Posterior cingulate gyrus (tissue), 11 donors: ENCODE measurements around the gene HIBCH.
"Not testable (repeated sequence)": the region's sequence is repeated elsewhere in the genome, so short reads cannot be mapped to it uniquely, and the experiment has no call there.

Experiments used
- DNase-seq, 10 donors: peaks; one replicate each; pipeline versions ENCODE4 v3.0.0 to v3.0.0-alpha.2; 2020 to 2021; ENCODE audit warnings: mixed read lengths in 3 of 10
- intact Hi-C: fragments of 100-400 bp; cut with DNase I; formaldehyde crosslinking; loops from one replicate; pipeline ENCODE4 v1.15.1; 2023

The HIBCH gene

GRCh38 chr2:190319555-190320498 lies at the start of gene HIBCH:
TSS of gene HIBCH (minus strand) at chr2:190319826. CDS start at chr2:190319750, 76 bp downstream.
- intact Hi-C loops: loop anchor here (2.0 to 5.0 kb wide), 2 partner anchors 139 to 228 kb away; a partner anchor contains a TSS
- peak; percentile 98 to 100 (median 98) for DNase-seq

- intact Hi-C loops: no loop called here
- DNase-seq: no peak
These were observed 47.5 kb upstream of the HIBCH start for GRCh38 chr2:190367091-190367490.

DNA sequence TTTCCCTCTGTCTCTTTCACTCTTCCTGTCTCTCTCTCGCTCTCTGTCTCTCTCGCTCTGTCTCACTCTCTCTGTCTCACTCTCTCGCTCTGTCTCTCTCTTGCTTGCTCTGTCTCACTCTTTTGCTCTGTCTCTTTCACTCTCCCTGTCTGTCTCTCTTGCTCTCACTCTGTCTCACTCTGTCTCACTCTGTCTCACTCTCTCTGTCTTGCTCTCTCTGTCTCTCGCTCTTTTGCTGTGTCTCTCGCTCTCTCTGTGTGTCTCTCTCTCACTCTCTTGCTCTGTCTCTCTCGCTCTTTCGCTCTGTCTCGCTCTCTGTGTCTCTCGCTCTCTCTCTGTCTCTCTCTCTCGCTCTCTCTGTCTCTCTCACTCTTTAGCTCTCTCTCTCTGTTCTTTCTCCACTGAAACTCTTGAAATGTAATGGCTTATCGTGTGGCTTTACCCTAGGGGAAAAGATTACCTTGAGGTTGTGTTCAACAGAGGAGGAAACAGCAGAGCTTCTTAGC lies 46.7 kb upstream of the HIBCH start:
- intact Hi-C loops: no loop called here

DNA sequence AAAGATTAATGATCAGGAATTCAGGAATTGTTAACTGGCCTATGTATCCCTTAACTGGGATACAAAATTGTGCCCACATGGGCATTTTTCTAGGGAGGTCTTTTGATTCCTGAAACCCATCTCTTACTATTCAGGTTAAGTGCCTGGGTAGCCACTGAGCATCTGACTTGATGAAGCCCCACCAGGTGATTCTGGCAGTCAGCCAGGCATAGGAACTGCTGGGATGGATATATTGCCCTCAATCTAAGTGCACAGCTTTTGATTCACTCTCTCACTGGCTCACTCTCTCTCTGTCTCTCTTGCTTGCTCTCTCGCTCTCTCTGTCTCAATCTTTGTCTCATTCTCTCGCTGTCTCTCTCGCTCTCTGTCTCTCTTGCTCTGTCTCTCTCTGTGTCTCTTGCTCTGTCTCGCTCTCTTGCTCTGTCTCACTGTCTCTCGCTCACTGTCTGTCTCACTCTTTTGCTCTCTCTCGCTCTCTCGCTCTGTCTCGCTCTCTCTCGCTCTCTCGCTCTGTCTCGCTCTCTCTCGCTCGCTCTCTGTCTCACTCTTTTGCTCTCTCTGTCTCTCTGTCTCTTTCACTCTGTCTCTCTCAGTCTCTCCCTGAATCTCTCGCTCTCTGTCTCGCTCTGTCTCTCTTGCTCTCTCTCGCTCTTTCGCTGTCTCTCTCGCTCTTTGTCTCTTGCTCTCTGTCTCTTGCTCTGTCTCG lies 46.0 kb upstream of the HIBCH start:
- intact Hi-C loops: no loop called here
- no peak for DNase-seq

More for the DNA sequence above, 46.7 kb upstream of the HIBCH start:
- no peak for DNase-seq

GRCh38 chr2:190362894-190363293 lies 43.3 kb upstream of the HIBCH start:
- intact Hi-C loops: no loop called here
- no peak for DNase-seq

GRCh38 chr2:190361572-190361971 lies 41.9 kb upstream of the HIBCH start:
- no peak for DNase-seq
- intact Hi-C loops: no loop called here

DNA sequence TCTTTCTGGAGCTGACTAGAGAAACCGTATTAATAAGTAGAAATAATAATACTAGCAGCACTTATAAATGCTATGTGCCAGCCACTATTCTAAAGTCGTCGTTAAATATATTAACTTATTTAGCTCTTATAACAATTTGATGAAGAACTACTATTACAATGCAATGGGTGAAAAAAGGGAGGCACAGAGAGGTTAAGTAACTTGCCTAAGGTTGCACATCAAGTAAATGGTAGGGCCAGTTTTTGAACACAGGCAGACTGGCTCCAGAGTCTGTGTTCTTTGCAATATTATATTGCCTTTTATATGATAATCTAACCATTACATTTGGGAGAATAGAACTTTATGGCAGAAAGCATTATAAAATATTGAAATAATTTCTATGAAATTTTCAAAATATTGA lies 41.3 kb upstream of the HIBCH start:
- intact Hi-C loops: no loop called here
- no peak for DNase-seq

- no peak for DNase-seq
- intact Hi-C loops: no loop called here
These were observed 40.9 kb upstream of the HIBCH start for GRCh38 chr2:190360561-190360960.

GRCh38 chr2:190358655-190359448 lies 39.2 kb upstream of the HIBCH start:
- DNase-seq, intact Hi-C loops: not testable (repeated sequence)

DNA sequence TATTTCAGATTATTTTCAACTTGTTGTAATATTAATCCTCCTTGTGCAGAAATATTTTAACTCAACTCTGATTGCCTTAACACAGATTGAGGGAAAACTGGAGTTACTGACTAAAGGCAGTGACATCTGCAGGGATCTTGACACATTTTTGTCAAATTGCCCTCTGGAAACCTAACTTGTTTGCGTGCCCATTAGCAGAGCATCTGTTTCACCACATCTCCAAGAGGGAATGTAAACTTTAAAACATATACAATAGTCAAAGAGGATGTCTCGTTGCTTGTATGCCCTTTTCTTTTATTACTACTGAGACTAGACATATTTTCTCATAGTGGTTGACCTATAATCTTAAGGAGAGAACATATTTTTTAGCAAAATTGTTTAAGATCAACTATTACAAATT lies 38.0 kb upstream of the HIBCH start:
- intact Hi-C loops: no loop called here
- no peak for DNase-seq

DNA sequence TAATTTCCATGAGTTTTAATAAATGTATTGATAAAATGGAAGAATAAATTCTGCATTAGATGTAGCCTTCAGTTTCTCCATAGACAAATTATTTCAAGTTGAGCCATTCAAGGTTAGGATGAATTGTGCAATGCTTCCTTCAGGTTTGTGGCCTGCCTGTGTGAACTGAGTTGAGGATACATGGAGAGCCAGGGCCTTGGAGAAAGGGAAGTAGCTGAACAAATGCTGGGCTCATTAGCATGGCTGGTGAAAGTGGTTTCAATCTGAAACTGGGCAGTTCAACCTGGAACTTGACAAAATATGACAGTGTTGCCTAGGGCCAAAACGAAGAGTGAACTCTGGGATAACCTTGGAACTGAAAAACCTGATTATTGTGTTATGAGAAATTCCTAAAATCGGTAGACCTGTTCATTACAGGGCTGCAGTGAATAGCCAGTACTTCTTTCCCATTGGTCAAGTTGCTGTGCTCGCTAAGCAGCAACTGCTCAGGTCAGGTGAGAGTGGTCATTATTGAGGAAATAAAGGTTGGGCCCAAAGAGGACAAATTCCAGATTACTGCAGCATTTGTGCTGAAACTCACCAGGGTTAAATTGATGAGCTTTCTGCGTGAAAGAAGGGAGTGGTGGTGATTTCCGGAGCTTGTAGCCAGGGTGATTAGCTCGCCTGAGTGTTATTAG lies 36.5 kb upstream of the HIBCH start:
- intact Hi-C loops: no loop called here
- no peak for DNase-seq

- intact Hi-C loops: no loop called here
- no peak for DNase-seq
These were observed 34.5 kb upstream of the HIBCH start for GRCh38 chr2:190354003-190354690.

GRCh38 chr2:190353537-190353899 lies 33.9 kb upstream of the HIBCH start:
- no peak for DNase-seq
- intact Hi-C loops: no loop called here

GRCh38 chr2:190352668-190353536 lies 33.3 kb upstream of the HIBCH start:
- no peak for DNase-seq

GRCh38 chr2:190351955-190352354 lies 32.3 kb upstream of the HIBCH start:
- intact Hi-C loops: no loop called here
- DNase-seq: no peak

More at GRCh38 chr2:190352668-190353536, 33.3 kb upstream of the HIBCH start:
- intact Hi-C loops: no loop called here

- intact Hi-C loops: no loop called here
- no peak for DNase-seq
These were observed 30.7 kb upstream of the HIBCH start for GRCh38 chr2:190350371-190350770.

DNA sequence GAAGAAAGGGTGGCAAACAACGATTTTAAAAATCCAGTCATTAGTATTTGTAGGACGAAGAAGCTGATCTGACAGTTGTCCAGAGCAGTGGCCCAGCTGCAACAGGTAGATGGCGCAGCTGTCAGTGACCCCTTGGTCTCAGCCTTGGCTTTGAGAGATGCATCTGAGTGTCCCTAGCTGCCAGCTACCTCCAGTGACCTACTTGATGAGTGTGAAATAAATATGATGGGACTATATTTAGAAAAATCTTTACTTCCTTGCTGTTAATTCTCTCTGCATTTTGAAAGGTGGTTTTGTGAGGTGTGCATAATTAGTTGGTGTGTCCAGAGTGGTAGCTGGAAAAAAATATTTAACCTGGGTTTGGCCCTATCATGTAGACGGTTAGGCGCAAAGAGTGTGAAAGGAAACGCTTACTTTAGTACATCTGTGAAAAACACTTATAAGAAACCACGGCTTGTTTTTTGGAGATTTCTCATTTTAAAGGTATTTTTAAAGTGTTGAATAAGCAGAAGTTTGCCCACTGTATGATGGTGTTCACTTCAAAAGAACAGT lies 24.7 kb upstream of the HIBCH start:
- peak in 6 of 10 donors; percentile 34 to 82 (median 59) for DNase-seq
- intact Hi-C loops: loop anchor here (10.0 kb wide), 1 partner anchor 60 kb away; the partner anchor contains the start of gene MFSD6
